Fibroblast of skin of scalp (primary cell): ENCODE measurements around the gene TNS3.

Source experiments
- DNase-seq: peaks from one replicate; pipeline ENCODE4 v3.0.0-alpha.2; 2013

The TNS3 gene

DNA sequence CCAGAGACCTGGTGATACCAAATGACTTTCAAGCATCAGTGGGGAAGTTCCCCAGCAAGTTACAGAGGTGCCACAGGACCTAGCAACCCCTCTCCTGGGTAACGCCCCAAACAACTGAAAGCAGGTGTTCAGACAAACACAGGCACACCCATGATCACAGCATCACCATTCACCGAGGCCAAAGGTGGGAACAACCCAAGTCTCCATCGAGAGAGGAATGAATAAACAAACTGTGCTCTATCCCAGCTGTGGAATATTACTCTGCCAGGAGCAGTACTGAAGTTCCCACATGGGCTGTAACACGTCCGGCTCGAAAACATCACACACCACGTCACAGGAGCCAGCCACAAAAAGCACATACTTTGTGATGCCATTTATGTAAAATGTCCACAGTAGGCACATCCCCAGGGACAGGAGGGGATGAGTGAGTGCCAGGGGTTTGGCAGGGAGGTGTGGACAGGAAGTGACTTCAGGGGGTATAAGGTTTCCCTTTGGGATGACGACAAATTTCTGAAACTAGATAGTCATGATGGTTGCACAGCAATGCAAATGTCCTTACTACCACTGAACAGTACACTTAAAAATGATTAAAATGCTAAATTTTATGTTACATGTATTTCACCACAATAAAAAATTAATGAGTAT is 222.8 kb downstream of the TNS3 start:
- peak; percentile 37 for DNase-seq

DNA sequence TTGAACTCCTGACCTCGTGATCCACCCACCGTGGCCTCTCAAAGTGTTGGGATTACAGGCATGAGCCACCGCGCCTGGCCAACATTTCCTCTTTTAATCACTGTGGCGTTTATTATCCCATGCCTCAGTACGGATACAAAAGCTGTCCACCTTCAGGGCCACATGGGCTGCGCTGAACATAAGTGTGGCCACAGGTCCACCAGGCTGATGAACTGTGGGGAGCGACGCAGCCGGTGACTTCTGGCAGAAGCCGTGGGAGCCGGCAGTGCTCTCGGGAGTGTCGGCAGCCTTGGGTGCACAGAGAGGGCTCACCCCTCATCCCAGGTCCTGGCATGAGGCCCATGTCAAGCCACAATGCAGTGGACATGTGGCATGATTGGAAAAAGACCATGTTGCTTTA is 223.6 kb downstream of the TNS3 start:
- DNase-seq: no peak

- DNase-seq: no peak
Measured at GRCh38 chr7:47357863-47358262, 224.0 kb downstream of the TNS3 start.

DNA sequence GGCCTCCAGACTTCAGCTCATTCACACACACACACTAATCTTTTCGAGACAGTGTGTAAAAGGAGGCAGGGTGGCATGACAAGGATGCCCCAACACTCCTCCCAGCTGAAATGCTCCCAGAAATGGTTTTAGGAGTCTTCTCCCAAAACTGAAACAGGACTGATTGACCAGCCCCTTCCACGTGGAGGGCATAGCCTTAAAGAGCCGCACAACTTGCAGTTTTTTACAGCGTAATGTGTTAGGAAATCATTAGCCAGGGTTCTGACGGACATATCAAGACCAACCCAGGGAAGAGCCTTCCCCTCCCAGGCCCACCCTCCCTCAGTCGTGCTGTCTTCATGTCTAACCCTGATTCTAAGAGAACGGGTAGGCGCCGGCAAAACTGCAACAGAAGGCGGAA is 224.6 kb downstream of the TNS3 start:
- no peak for DNase-seq

DNA sequence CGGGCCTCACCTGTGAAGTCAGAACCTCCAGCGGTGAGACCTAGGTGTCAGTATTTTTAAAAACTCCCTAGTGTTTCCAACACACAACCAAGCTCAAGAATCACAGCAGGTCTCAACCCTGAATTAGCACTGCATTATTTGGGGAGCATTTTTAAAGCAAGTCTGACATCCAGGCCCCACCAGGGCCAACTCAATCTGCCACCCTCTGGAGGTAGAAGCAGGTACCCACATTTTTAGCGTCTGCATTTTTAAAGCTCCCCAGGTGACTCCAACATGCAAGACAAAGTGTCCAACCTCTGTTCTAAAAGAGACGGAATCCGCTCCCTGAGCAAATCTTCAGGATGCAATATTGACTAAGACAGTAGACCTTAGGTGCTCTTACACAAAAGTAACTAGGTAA is 225.7 kb downstream of the TNS3 start:
- DNase-seq: no peak

DNA sequence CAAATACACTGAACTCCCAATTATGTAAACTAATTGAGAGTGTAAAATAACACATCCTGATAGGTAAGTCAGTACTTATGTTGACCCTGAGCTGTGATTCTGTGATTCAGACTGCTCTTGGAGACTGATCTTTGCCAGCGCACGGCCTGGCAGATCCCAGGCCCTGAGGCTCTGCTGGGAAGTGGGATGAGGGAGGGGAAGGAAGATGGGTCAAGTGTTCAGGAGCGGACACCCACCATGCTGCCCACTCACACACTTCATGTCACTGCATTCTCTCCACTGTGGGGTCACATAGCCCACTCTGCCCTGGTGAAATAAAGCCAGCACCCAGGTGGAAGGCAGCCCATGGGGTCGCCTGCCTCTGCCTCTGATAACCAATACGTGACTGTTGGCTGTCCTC is 226.2 kb downstream of the TNS3 start:
- no peak for DNase-seq

- DNase-seq: no peak
Measured at GRCh38 chr7:47354831-47355541, 226.9 kb downstream of the TNS3 start.

- DNase-seq: no peak
Measured at GRCh38 chr7:47354071-47354470, 227.8 kb downstream of the TNS3 start.

GRCh38 chr7:47352394-47352968 is 229.4 kb downstream of the TNS3 start:
- DNase-seq: no peak

DNA sequence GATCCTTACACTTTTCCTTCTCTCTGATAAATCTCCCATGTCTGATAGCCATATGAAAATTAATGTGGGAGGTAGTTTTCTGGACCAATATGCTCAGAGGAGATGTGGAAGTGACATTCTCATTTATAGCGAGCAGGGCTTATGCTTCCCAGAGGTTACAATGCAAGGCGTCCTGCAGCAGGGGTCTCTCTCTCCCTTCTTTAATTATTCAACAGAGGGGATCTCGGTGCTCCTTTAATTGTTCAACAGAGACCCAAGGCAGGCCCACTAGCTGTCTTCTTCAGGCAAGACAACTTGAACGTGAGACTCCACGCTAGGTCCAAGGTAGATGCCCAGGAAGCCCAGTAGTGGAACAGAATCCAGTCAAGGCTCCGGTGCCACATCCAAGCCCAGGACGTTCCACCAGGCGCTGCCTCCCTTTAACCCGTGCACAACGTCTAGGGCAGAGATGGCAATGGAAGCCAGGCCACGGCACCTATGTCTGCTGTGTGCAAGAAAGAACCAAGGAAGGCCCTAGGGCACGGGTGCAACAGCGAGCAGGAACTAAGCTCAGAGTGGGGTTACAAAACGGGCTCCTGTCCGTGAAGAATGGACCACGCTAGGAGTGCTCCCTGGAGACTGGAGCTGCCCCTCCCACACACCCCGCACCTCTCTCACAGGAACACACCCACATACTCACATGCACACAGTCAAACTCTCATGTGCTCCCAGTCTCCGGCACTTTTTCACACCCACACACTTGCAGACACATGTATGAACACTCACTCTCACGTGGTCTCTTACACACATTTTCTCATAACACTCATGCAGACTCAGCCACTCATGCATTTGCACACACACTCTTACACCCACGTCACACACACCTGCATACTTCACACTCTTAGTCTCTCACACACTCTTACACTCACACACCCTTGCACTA is 230.4 kb downstream of the TNS3 start:
- DNase-seq: no peak

DNA sequence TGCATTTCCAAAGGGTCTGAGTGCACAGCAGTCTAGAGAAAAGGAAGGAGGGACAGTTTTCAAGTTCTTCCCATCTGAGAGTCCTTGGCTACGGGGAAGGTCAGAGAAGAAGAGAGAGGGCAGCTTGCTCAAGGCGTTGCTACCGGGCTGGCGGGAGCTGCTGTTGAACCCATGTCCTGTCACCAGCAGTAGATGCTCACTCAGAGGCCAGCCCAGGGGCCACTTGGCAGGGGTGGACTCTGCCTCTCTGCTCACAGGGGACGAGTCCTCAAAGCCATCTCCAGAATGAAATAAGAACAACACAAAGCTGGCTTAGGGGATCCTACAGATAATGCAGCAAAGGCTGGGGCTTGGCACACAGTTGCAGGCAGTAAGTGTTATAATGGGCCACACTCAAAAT is 231.5 kb downstream of the TNS3 start:
- DNase-seq: no peak

- no peak for DNase-seq
Measured at GRCh38 chr7:47349401-47349800, 232.5 kb downstream of the TNS3 start.

GRCh38 chr7:47347816-47348385 is 234.0 kb downstream of the TNS3 start:
- no peak for DNase-seq

GRCh38 chr7:47347346-47347745 is 234.6 kb downstream of the TNS3 start:
- no peak for DNase-seq

DNA sequence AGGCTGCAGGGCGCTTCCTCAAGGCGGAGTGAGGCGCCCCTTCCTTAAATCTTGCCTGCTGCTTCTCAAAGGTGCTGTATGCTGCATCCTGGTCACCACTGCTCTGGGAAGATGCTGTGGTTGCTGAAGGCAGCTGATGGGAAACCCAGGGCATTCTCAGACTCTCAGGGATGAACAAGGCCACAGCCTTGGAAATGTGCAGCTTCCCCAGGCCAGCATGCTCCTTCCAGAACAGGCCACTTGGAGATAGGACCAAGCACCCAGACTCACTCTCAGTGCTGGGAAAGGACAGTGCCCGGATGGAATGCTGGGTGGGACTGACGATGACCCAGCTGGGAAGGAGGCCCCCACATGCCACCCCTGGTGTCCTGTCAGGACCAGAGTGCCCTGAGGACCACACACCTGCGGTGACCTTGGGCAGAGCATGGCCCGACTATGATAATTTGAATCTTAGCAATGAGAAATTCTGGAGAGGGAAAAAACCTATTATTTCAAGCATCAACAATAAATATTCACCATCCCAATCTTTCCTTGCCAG is 235.5 kb downstream of the TNS3 start:
- no peak for DNase-seq

DNA sequence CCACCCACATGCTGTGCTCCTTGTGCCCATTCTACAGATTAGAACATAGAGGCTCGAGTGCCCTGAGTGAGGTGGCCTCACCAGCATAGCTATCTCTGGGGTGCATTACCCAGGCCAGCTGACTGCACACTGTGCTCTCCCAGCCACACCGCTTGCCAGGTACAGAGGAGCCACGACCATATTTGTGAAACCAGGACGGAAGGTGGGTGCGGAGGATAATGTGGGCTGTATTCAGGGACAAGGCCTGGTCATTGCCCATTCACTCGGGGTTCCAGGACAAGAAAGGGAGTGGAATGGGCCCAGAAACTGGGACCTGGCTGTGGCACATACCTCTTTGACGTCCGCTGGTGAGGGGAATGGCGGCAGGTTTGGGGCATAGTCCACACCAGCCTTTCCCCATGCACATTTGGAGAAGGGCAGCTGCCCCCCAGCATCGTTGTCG is 236.0 kb downstream of the TNS3 start:
- DNase-seq: no peak

GRCh38 chr7:47344171-47344955 is 237.5 kb downstream of the TNS3 start:
- DNase-seq: no peak

GRCh38 chr7:47343061-47343455 is 238.9 kb downstream of the TNS3 start:
- no peak for DNase-seq

DNA sequence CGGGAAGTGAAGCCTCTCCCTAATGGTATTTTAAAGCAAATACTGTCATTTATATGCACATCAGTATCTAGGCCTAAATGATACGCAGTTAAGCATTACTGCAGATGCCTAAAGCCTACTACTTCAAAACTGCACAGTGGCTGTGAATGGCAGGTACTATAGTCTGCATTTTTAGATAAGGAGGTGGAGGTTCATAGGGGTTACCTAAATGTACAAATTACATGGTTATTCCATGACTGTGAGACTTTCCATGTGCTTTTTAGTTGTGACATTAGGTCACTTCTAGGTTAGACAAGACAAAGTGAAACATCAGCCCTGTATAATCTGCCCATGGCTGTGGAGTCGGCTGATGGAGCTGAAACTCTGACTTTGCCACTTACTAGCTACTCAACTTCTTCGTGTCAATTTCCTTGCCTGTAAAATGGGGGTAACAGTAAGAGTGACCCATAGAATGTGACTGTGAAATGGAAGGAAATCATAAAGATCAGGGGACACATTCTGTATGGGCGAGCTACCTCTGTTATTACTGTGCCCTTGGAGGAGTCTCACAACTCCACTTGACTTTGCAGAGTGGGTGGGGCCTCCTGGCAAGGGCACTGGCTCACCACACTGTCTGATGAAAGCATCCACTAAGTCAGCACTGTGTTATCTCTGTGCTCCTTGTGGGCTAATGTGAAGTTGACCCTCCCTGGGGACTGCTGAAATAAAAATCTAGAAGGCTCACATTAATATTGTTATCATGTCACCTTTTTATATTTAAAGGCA is 239.4 kb downstream of the TNS3 start:
- no peak for DNase-seq

DNA sequence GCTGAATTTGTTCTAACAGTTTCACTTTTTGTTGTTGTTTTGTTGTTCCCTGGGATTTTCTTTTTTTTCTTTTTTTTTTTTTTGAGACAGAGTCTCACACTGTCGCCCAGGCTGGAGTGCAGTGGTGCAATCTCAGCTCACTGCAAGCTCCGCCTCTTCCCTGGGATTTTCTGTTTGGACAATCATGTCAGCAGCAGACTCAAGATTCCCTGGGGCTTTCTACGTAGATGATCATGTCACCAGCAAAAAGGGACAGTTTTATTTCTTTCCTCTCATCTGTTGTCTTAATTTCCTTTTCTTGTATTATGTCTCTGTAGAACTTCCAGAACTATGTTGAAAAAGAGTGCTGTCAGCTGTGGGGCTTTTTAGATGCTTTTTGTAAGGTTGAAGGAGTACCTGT is 241.4 kb downstream of the TNS3 start:
- DNase-seq: no peak

DNA sequence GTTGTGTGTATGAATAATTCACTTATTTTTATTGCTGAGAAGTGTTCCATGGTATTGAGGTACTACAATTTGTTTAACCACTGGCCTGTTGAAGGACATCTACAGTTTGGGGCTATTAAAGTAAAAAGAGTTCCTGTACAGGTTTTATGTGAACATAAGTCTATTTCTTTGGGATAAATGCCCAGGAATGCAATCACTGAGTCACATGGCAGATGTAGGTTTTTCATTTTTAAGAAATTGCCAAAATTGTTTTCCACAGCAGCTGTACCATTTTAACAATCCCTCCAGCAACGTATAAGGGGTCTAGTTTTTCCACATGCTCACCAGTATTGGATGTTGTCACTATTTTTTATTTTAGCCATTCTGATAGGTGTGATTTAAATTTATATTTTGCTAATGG is 243.9 kb downstream of the TNS3 start:
- no peak for DNase-seq
